Measurements from ENCODE around the gene GABRB2.

GRCh38 chr5:161284445-161284844 lies 262.1 kb downstream of the GABRB2 start:
- no peak for TF ChIP-seq EZH2phosphoT487 (IDR thresholded peaks at IDR 0.05; ENCODE audit: insufficient read depth, low read depth)
- no peak for TF ChIP-seq EZH2 (IDR thresholded peaks at IDR 0.05; ENCODE audit: insufficient read depth, poor library complexity, severe bottlenecking)
